Activated CD4-positive, alpha-beta T cell treated with anti-CD3 and anti-CD28 coated beads, Interleukin-2, amount 50 U/mL, for 1 hour (primary cell): ENCODE data around the gene PROSER3.

ENCODE experiments used
- DNase-seq: peaks from one replicate; pipeline ENCODE4 v3.0.0-alpha.2; 2020

PROSER3 gene

GRCh38 chr19:35757749-35758608, at the start of gene PROSER3:
Gene PROSER3, plus strand, starts transcription at chr19:35758176. Its CDS starts 40 bp downstream, at chr19:35758216.
- peak; percentile 97 for DNase-seq

GRCh38 chr19:35708391-35708790, 49.6 kb upstream of the PROSER3 start:
- no peak for DNase-seq

- no peak for DNase-seq
Observed at GRCh38 chr19:35710784-35711723, 46.9 kb upstream of the PROSER3 start.

GRCh38 chr19:35712567-35713505, 45.1 kb upstream of the PROSER3 start:
- DNase-seq, result no peak

- no peak for DNase-seq
Observed at GRCh38 chr19:35713506-35713850, 44.5 kb upstream of the PROSER3 start.

- no peak for DNase-seq
Observed at GRCh38 chr19:35713904-35714495, 44.0 kb upstream of the PROSER3 start.

- no peak for DNase-seq
Observed at GRCh38 chr19:35714601-35715354, 43.2 kb upstream of the PROSER3 start.

GRCh38 chr19:35715355-35715809, 42.6 kb upstream of the PROSER3 start:
- no peak for DNase-seq

GRCh38 chr19:35715981-35716800, 41.8 kb upstream of the PROSER3 start:
- no peak for DNase-seq

GRCh38 chr19:35716801-35717664, 40.9 kb upstream of the PROSER3 start:
- DNase-seq, result peak; percentile 95

- DNase-seq, result no peak
Observed at GRCh38 chr19:35717665-35718344, 40.2 kb upstream of the PROSER3 start, which contains the start of gene KMT2B. Gene KMT2B, plus strand, starts transcription at chr19:35718003. Its CDS starts 16 bp downstream, at chr19:35718019.

- DNase-seq, result peak; percentile 38
Observed at GRCh38 chr19:35718345-35719041, 39.5 kb upstream of the PROSER3 start.

- DNase-seq, result no peak
Observed at GRCh38 chr19:35719402-35720162, 38.4 kb upstream of the PROSER3 start.

GRCh38 chr19:35720163-35720524, 37.8 kb upstream of the PROSER3 start:
- no peak for DNase-seq

GRCh38 chr19:35720648-35721047, 37.3 kb upstream of the PROSER3 start:
- no peak for DNase-seq

- DNase-seq, result no peak
Observed at GRCh38 chr19:35721374-35721773, 36.6 kb upstream of the PROSER3 start.

GRCh38 chr19:35722461-35722860, 35.5 kb upstream of the PROSER3 start:
- no peak for DNase-seq
